Kidney epithelial cell (primary cell): ENCODE data around the gene PPDPF. TPM values are rescaled to one million over a fixed set of nuclear protein-coding genes. Genes with fewer than 3 reads are reported as not detected.

ENCODE experiments used
- DNase-seq: peaks from one replicate; pipeline ENCODE4 v3.0.0-alpha.2; 2010; ENCODE audit warnings: low read depth
- H3K27me3 ChIP-seq: 2 replicates; pipeline ENCODE4 v1.6.0; 2011; ENCODE audit warnings: low read length; ENCODE audit not compliant: control insufficient read depth, insufficient read depth
- H3K36me3 ChIP-seq: 2 replicates; pipeline ENCODE4 v1.5.1; 2011; ENCODE audit warnings: low read length; ENCODE audit not compliant: control insufficient read depth, insufficient read depth
- H3K4me3 ChIP-seq: 2 replicates; pipeline ENCODE4 v1.5.1; 2011; ENCODE audit warnings: low read depth, mild to moderate bottlenecking, control low read depth, low read length
- CTCF ChIP-seq: IDR thresholded peaks from 2 replicates; pipeline ENCODE4 v1.5.1; 2011; ENCODE audit warnings: mild to moderate bottlenecking, moderate library complexity, low read length, control low read depth, inconsistent platforms; ENCODE audit not compliant: insufficient read depth, poor library complexity, severe bottlenecking
- total RNA-seq: library from RNA; depleted of rRNA; stranded (reverse); fragments of >200 nt; gene quantifications from 2 replicates; pipeline ENCODE4 v1.2.3, GENCODE V29; 2015

PPDPF gene
- total RNA-seq, 1 donor from 2014 or later = 114 TPM

GRCh38 chr20:63547725-63548480 is 27.3 kb downstream of the PPDPF start, which contains the start of gene SRMS:
SRMS (minus strand) TSS chr20:63547749; CDS start chr20:63547463, 286 bp downstream.
- TF ChIP-seq CTCF = no peak
- no peak within 1 kb of the TSS for H3K4me3 ChIP-seq
- peaks cover 41% of the 10 kb centered on the region for H3K27me3 ChIP-seq
- H3K36me3 ChIP-seq = no peaks in the 10 kb centered on the region
- DNase-seq = no peak

- TF ChIP-seq CTCF = no peak
- Histone ChIP-seq H3K4me3 (no peak overlapping the region), H3K27me3 (peaks cover 41% of the 10 kb centered on the region), H3K36me3 (no peaks in the 10 kb centered on the region)
- no peak for DNase-seq
Measured at GRCh38 chr20:63548542-63548941, 28.0 kb downstream of the PPDPF start.

GRCh38 chr20:63549019-63549418 is 28.5 kb downstream of the PPDPF start:
- Histone ChIP-seq H3K36me3 (no peaks in the 10 kb centered on the region), H3K27me3 (peaks cover 41% of the 10 kb centered on the region), H3K4me3 (no peak overlapping the region)
- no peak for TF ChIP-seq CTCF
- no peak for DNase-seq

- TF ChIP-seq CTCF = no peak
- H3K4me3 ChIP-seq = no peak overlapping the region
- no peak for DNase-seq
- H3K27me3 ChIP-seq = peaks cover 41% of the 10 kb centered on the region
- H3K36me3 ChIP-seq = no peaks in the 10 kb centered on the region
Measured at GRCh38 chr20:63549679-63550282, 29.2 kb downstream of the PPDPF start.

GRCh38 chr20:63551068-63551467 is 30.5 kb downstream of the PPDPF start:
- no peak for TF ChIP-seq CTCF
- H3K27me3 ChIP-seq = peaks cover 44% of the 10 kb centered on the region

More at GRCh38 chr20:63551068-63551467, 30.5 kb downstream of the PPDPF start:
- H3K36me3 ChIP-seq = no peaks in the 10 kb centered on the region
- no peak for DNase-seq
- H3K4me3 ChIP-seq = no peak overlapping the region
